Psoas muscle (tissue), 8 donors: ENCODE measurements around the gene UBIAD1. TPM values are rescaled to one million over a fixed set of nuclear protein-coding genes. Genes with fewer than 3 reads are reported as not detected.

Source experiments
- ATAC-seq, 4 donors: fragments of 200-7000 bp; cut with Tn5 transposase; one replicate each; pipeline ENCODE4 v1.9.1; 2020; ENCODE audit warnings: moderate library complexity in 3 of 4, mild to moderate bottlenecking in 2 of 4
- DNase-seq, 2 donors: peaks; one replicate each; pipeline ENCODE4 v3.0.0-alpha.2; 2020
- H3K27ac ChIP-seq: fragments of 200-600 bp; one replicate; pipeline ENCODE4 v1.8.0; 2022
- H3K27me3 ChIP-seq, 3 donors: fragments of 200-600 bp in 1 of 3; one replicate each; pipeline versions ENCODE4 v1.6.1 to v1.8.0; 2013 to 2022; ENCODE audit warnings: low read length in 2 of 3, mild to moderate bottlenecking in 2 of 3, moderate library complexity in 1 of 3; ENCODE audit not compliant: insufficient read depth in 3 of 3
- H3K36me3 ChIP-seq, 2 donors: fragments of 200-600 bp in 1 of 2; one replicate each; pipeline versions ENCODE4 v1.6.1 to v1.8.0; 2013 to 2022; ENCODE audit warnings: low read depth in 1 of 2, mild to moderate bottlenecking in 1 of 2, moderate library complexity in 1 of 2; ENCODE audit not compliant: insufficient read depth in 1 of 2
- H3K4me1 ChIP-seq: fragments of 200-600 bp; one replicate; pipeline ENCODE4 v1.8.0; 2022
- H3K4me3 ChIP-seq: fragments of 200-600 bp; one replicate; pipeline ENCODE4 v1.8.0; 2022; ENCODE audit warnings: mild to moderate bottlenecking
- H3K9me3 ChIP-seq: fragments of 200-600 bp; one replicate; pipeline ENCODE4 v1.8.0; 2022
- WGBS, 3 donors: extraction: QIAGEN DNeasy Blood & Tissue Kit; methylation state at CpG; one replicate each; pipeline versions ENCODE4 v1.1.6 to v1.1.7; 2013; 5-methylcytosine and 5-hydroxymethylcytosine counted together
- intact Hi-C, 2 donors: fragments of 100-400 bp; cut with DNase I; formaldehyde crosslinking; loops; one replicate each; pipeline versions ENCODE4 v1.11.0 to v1.14.2; 2022
- polyA plus RNA-seq, 3 donors: library from polyadenylated mRNA; stranded (reverse); fragments of 200-250 nt; gene quantifications; one replicate each; pipeline ENCODE4 v1.2.3, GENCODE V29; 2013
- total RNA-seq, 4 donors: library from RNA; stranded (reverse); fragmentation: NEBNext Ultra II Directional in 2 of 4; extraction: Animal tissue kit (Norgen Biotek cat#: 25700) in 2 of 4; gene quantifications; one replicate each; pipeline versions ENCODE4 v1.2.1 to v1.2.4, GENCODE V29; 2021 to 2023
- TF ChIP-seq, protein P1 (sequence below): fragments of 200-600 bp; IDR thresholded peaks from one replicate; pipeline ENCODE4 v1.8.0; 2022; ENCODE audit warnings: antibody characterized with exemption
- donor health status: healthy with polysubstance abuse.
- donor health status: DM: no; HTN: no; CAD: no; lungs with moderate emphysema.
- donor health status: Bipolar disorder and iron deficiency.
- donor health status: healthy.
- donor health status: DM: yes; HTN: yes; CAD: no.
- donor health status: DM: no; HTN: no; CAD: no.
- donor health status: DM: no; HTN: no; CAD: no.
- donor health status: DM: yes; HTN: yes; CAD: no.

Gene UBIAD1
- total and polyA plus RNA-seq, 7 donors = 19.0 to 29.4 (median 25.0) TPM

DNA sequence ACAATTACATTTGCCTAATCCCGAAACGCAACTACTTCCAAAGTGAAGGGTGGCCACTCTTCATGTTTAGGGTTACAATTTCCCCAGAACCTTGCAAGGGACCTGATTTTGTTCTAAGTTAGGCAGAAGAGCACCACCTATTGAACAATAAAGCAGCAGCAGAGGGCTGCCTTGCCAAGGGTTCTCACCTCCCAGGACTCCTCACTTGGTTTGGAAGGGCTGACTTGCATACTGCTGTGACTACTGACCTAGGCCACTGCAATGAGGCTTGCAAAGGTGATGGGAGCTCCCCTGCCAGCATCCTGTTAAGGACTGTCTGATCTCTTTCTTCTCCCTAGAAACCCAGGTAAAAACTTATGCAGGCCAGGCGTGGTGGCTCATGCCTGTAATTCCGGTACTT, 24.8 kb upstream of the UBIAD1 start:
- H3K9me3 ChIP-seq = no peaks in the 10 kb centered on the region
- DNase-seq = no peak
- 91 to 96% (median 96%) methylated on average over 4 of the region's 4 CpGs for WGBS, 3 donors
- intact Hi-C loops = loop anchor here in 1 of 2 donors (10.0 kb wide), 1 partner anchor 397 kb away; no protein-coding TSS in a partner anchor
- TF ChIP-seq, protein P1, sequence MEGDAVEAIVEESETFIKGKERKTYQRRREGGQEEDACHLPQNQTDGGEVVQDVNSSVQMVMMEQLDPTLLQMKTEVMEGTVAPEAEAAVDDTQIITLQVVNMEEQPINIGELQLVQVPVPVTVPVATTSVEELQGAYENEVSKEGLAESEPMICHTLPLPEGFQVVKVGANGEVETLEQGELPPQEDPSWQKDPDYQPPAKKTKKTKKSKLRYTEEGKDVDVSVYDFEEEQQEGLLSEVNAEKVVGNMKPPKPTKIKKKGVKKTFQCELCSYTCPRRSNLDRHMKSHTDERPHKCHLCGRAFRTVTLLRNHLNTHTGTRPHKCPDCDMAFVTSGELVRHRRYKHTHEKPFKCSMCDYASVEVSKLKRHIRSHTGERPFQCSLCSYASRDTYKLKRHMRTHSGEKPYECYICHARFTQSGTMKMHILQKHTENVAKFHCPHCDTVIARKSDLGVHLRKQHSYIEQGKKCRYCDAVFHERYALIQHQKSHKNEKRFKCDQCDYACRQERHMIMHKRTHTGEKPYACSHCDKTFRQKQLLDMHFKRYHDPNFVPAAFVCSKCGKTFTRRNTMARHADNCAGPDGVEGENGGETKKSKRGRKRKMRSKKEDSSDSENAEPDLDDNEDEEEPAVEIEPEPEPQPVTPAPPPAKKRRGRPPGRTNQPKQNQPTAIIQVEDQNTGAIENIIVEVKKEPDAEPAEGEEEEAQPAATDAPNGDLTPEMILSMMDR = no peak
- no peak for ATAC-seq
- no peak overlapping the region for H3K4me3 ChIP-seq
- H3K27me3 ChIP-seq = no peaks in the 10 kb centered on the region
- no peaks in the 10 kb centered on the region for H3K4me1 ChIP-seq
- no peak overlapping the region for H3K27ac ChIP-seq
- peaks cover 19 to 80% of the 10 kb centered on the region in 2 donors for H3K36me3 ChIP-seq

GRCh38 chr1:11252538-11252937, 20.5 kb upstream of the UBIAD1 start:
- Histone ChIP-seq H3K27ac (no peak overlapping the region), H3K9me3 (no peaks in the 10 kb centered on the region), H3K4me3 (no peak overlapping the region), H3K36me3 (peaks cover 15 to 83% of the 10 kb centered on the region in 2 donors), H3K27me3 (no peaks in the 10 kb centered on the region), H3K4me1 (no peaks in the 10 kb centered on the region)
- WGBS, 3 donors = 77 to 85% (median 79%) methylated on average over 8 of the region's 8 CpGs
- DNase-seq (no peak), ATAC-seq (no peak)
- TF ChIP-seq, protein P1 = no peak
- intact Hi-C loops = no loop called here

GRCh38 chr1:11253226-11253625, 19.8 kb upstream of the UBIAD1 start:
- ATAC-seq (no peak), DNase-seq (no peak)
- H3K4me3 ChIP-seq = no peak overlapping the region
- 83 to 89% (median 84%) methylated on average over 8 of the region's 8 CpGs for WGBS, 3 donors
- no peak overlapping the region for H3K27ac ChIP-seq
- no peaks in the 10 kb centered on the region for H3K9me3 ChIP-seq
- TF ChIP-seq, protein P1 = no peak
- H3K27me3 ChIP-seq = no peaks in the 10 kb centered on the region
- no peaks in the 10 kb centered on the region for H3K4me1 ChIP-seq
- peaks cover 18 to 83% of the 10 kb centered on the region in 2 donors for H3K36me3 ChIP-seq
- intact Hi-C loops = no loop called here

DNA sequence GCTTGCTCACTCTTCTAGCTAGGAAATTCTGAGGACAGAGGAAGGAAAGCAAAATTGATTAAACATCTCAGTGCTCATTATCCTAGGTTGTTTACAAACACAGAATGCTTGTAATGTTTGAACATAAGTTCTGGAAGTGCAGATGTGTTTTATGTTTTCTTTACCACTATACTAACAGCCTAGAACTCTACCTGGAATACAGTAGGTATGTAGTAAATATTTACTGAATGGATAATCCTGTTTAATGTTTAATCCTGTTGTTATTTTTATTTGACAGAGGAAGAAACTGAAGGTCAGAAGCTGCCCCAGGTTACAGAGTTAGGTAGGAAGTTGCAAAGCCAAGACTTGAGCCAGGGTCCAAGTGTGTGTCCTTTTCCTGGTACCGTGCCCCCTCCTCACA, 16.7 kb upstream of the UBIAD1 start:
- no peaks in the 10 kb centered on the region for H3K27me3 ChIP-seq
- DNase-seq (no peak), ATAC-seq (no peak)
- peaks cover 17 to 89% of the 10 kb centered on the region in 2 donors for H3K36me3 ChIP-seq
- H3K4me3 ChIP-seq = no peak overlapping the region
- H3K4me1 ChIP-seq = peaks cover 6% of the 10 kb centered on the region
- no peaks in the 10 kb centered on the region for H3K9me3 ChIP-seq
- no peak overlapping the region for H3K27ac ChIP-seq
- WGBS, 3 donors = 94 to 100% (median 97%) methylated on average over 1 of the region's 1 CpG
- TF ChIP-seq, protein P1 = no peak
- intact Hi-C loops = no loop called here
